Trophoblast cell (in vitro differentiated cells and primary cell): Measurements from ENCODE around the gene MAP3K1.

ENCODE experiments used
- DNase-seq, 2 donors: peaks; one replicate each; pipeline ENCODE4 v3.0.0-alpha.2; 2016
- H2AFZ ChIP-seq: 2 replicates; pipeline ENCODE4 v1.6.1; 2013; ENCODE audit warnings: low read length, moderate library complexity, mild to moderate bottlenecking; ENCODE audit not compliant: insufficient read depth, poor library complexity
- H2AK5ac ChIP-seq: 2 replicates; pipeline ENCODE4 v1.6.1; 2013; ENCODE audit warnings: mild to moderate bottlenecking, low read length
- H2BK120ac ChIP-seq: 2 replicates; pipeline ENCODE4 v1.6.1; 2013; ENCODE audit warnings: low read length, mild to moderate bottlenecking, moderate library complexity; ENCODE audit not compliant: insufficient read depth, poor library complexity
- H2BK12ac ChIP-seq: 2 replicates; pipeline ENCODE4 v1.6.1; 2013; ENCODE audit warnings: mild to moderate bottlenecking, low read length, moderate library complexity
- H2BK5ac ChIP-seq: 2 replicates; pipeline ENCODE4 v1.6.1; 2013; ENCODE audit warnings: low read length, low read depth, moderate library complexity, mild to moderate bottlenecking; ENCODE audit not compliant: poor library complexity
- H3K14ac ChIP-seq: 2 replicates; pipeline ENCODE4 v1.6.1; 2013; ENCODE audit warnings: mild to moderate bottlenecking, low read length
- H3K18ac ChIP-seq: 2 replicates; pipeline ENCODE4 v1.6.1; 2013; ENCODE audit warnings: mild to moderate bottlenecking, low read length
- H3K23ac ChIP-seq: 2 replicates; pipeline ENCODE4 v1.6.1; 2013; ENCODE audit warnings: low read length
- H3K27ac ChIP-seq: 2 replicates; pipeline ENCODE4 v1.5.1; 2013; ENCODE audit warnings: low read depth, mild to moderate bottlenecking, inconsistent platforms, low read length, moderate library complexity
- H3K27me3 ChIP-seq: 2 replicates; pipeline ENCODE4 v1.6.1; 2013; ENCODE audit warnings: inconsistent platforms, mild to moderate bottlenecking, low read length, moderate library complexity; ENCODE audit not compliant: insufficient read depth
- H3K36me3 ChIP-seq, 2 experiments: 1 replicate in 1 of 2; 2 replicates in 1 of 2; pipeline ENCODE4 v1.6.1; 2013; ENCODE audit warnings: low read length in 2 of 2, mild to moderate bottlenecking in 2 of 2, moderate library complexity in 1 of 2; ENCODE audit not compliant: insufficient read depth in 2 of 2, control insufficient read depth in 1 of 2
- H3K4ac ChIP-seq: 2 replicates; pipeline ENCODE4 v1.6.1; 2013; ENCODE audit warnings: low read depth, mild to moderate bottlenecking, low read length, moderate library complexity
- H3K4me1 ChIP-seq, 2 experiments: 1 replicate in 1 of 2; 2 replicates in 1 of 2; pipeline ENCODE4 v1.6.1; 2013; ENCODE audit warnings: low read length in 2 of 2, mild to moderate bottlenecking in 2 of 2, moderate library complexity in 1 of 2; ENCODE audit not compliant: insufficient read depth in 2 of 2, control insufficient read depth in 1 of 2
- H3K4me2 ChIP-seq: 2 replicates; pipeline ENCODE4 v1.6.1; 2013; ENCODE audit warnings: inconsistent platforms, mild to moderate bottlenecking, low read length, moderate library complexity
- H3K4me3 ChIP-seq: 2 replicates; pipeline ENCODE4 v1.5.1; 2013; ENCODE audit warnings: mild to moderate bottlenecking, low read depth, low read length, inconsistent platforms
- H3K79me1 ChIP-seq: one replicate; pipeline ENCODE4 v1.6.1; 2013; ENCODE audit warnings: low read length
- H3K79me2 ChIP-seq: 2 replicates; pipeline ENCODE4 v1.6.1; 2013; ENCODE audit warnings: low read length, mild to moderate bottlenecking; ENCODE audit not compliant: control insufficient read depth, insufficient read depth, poor library complexity
- H3K9ac ChIP-seq: 2 replicates; pipeline ENCODE4 v1.6.1; 2013; ENCODE audit warnings: mild to moderate bottlenecking, low read length
- H3K9me3 ChIP-seq: 2 replicates; pipeline ENCODE4 v1.6.1; 2013; ENCODE audit warnings: low read depth, mild to moderate bottlenecking, control low read depth, inconsistent platforms, low read length; ENCODE audit not compliant: insufficient read depth
- H4K12ac ChIP-seq: 2 replicates; pipeline ENCODE4 v1.6.1; 2013; ENCODE audit warnings: low read depth, mild to moderate bottlenecking, low read length, moderate library complexity
- H4K8ac ChIP-seq: 2 replicates; pipeline ENCODE4 v1.6.1; 2013; ENCODE audit warnings: low read depth, mild to moderate bottlenecking, low read length, moderate library complexity
- H4K91ac ChIP-seq: one replicate; pipeline ENCODE4 v1.6.1; 2013; ENCODE audit warnings: low read depth, mild to moderate bottlenecking, low read length, moderate library complexity
- WGBS: extraction: QIAGEN DNeasy Blood & Tissue Kit; methylation state at CpG from one replicate; pipeline ENCODE4 v1.1.7; 2013; ENCODE audit warnings: missing lambda C conversion rate; ENCODE audit not compliant: insufficient read length, insufficient coverage; ENCODE audit errors: extremely low coverage; 5-methylcytosine and 5-hydroxymethylcytosine counted together

MAP3K1 gene

DNA sequence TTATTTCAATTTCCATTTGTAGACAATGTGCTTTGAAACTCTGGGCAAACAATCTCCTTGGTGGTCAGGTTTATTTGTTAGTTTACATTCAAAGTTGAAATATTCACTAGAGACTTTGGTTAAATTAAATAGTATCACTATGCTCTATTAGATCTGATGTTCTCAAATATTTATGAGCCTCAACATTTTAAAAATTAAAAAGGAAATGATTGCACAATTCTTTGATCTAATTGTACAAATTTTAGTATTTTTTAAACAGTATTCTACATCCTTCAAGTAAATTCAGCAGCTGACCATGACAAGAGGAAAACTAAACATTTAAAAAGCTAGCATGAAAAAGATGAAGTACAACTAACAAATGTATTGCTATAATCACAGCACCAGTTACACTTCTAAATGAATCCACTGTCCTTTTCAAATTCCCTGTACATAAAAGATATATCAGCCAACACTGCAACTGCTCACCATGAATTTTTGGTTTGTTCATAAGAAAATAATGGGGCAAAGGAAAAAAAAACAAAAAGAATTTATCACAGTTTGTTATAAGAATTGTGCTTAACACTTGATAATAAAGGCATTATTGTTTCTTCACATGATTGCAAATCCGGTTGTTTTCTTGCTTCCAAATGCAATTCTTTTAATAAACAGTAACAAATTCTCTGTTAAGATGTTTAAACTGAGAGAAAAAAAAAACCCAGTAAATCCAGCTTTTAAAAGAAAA is 104.8 kb downstream of the MAP3K1 start:
- H3K79me1 ChIP-seq, result no peaks in the 10 kb centered on the region
- no peaks in the 10 kb centered on the region for H3K27me3 ChIP-seq
- H4K8ac ChIP-seq, result no peak overlapping the region
- no peak overlapping the region for H2BK12ac ChIP-seq
- H3K23ac ChIP-seq, result no peak overlapping the region
- no peak overlapping the region for H3K4me3 ChIP-seq
- H2AFZ ChIP-seq, result no peak overlapping the region
- H2AK5ac ChIP-seq, result no peak overlapping the region
- H3K4me2 ChIP-seq, result no peak overlapping the region
- H3K27ac ChIP-seq, result no peak overlapping the region
- H3K18ac ChIP-seq, result no peak overlapping the region
- no peaks in the 10 kb centered on the region for H3K79me2 ChIP-seq
- H4K91ac ChIP-seq, result no peak overlapping the region
- no peak overlapping the region for H2BK5ac ChIP-seq
- H3K36me3 ChIP-seq, result peaks cover 6 to 21% of the 10 kb centered on the region in 2 experiments
- DNase-seq, result no peak
- WGBS, result no CpG with 5 or more reads among the region's 1 CpG
- no peak overlapping the region for H3K9ac ChIP-seq
- H3K4ac ChIP-seq, result no peak overlapping the region
- no peak overlapping the region for H3K14ac ChIP-seq
- H4K12ac ChIP-seq, result no peak overlapping the region
- no peaks in the 10 kb centered on the region for H3K4me1 ChIP-seq
- H2BK120ac ChIP-seq, result no peak overlapping the region
- H3K9me3 ChIP-seq, result peaks cover 2% of the 10 kb centered on the region

DNA sequence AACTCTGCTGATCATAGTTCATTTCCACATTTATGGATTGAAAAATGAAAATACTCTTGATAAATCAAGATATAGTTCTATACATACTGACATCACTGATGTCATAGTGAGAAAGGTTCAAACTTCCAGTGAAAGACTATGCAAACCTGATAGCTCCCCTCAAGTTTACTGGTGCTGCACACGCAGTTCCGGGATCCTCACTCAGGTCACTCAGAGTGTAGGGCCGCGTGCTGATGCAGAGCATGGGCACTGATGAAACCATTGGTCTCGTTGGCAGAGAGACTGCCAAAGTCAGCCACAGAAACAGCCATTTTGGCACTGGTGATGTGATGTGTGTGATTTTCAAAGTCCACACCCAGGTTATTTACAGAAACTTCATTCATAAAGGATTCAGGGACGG is 107.6 kb downstream of the MAP3K1 start:
- WGBS, result no CpG with 5 or more reads among the region's 6 CpGs

DNA sequence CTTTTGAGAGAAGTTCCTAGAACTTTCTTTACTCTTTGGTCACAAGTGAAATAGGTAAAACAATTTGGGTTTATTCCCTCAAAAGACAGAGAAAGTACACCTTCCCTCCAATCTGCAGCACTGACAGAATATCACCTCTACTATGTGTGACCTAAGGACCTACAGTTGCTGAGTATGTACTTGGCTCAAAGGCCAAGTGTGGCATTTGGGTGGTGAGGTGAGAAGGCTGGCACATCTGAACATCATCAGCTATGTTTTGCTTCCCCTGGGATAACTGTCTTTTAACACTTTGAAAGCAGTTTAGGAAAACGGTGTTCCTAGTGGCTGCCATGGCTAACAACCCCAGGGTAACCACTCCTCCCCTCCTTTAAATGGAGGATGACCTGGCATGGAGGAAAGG is 119.0 kb downstream of the MAP3K1 start:
- no peak overlapping the region for H4K12ac ChIP-seq

More for the DNA sequence above, 107.6 kb downstream of the MAP3K1 start:
- Histone ChIP-seq H3K4me2 (no peak overlapping the region), H2AK5ac (no peak overlapping the region), H4K12ac (no peak overlapping the region), H3K79me1 (no peaks in the 10 kb centered on the region), H2BK5ac (no peak overlapping the region), H2BK12ac (no peak overlapping the region), H3K18ac (no peak overlapping the region), H4K91ac (no peak overlapping the region), H3K79me2 (no peaks in the 10 kb centered on the region), H2AFZ (no peak overlapping the region), H3K27me3 (no peaks in the 10 kb centered on the region), H3K9ac (no peak overlapping the region), H4K8ac (no peak overlapping the region), H3K9me3 (peaks cover 2% of the 10 kb centered on the region), H3K4ac (no peak overlapping the region), H3K14ac (no peak overlapping the region), H3K36me3 (peaks cover 6 to 21% of the 10 kb centered on the region in 2 experiments), H3K4me1 (no peaks in the 10 kb centered on the region), H3K4me3 (no peak overlapping the region), H3K27ac (no peak overlapping the region), H2BK120ac (no peak overlapping the region), H3K23ac (no peak overlapping the region)
- DNase-seq, result no peak

DNA sequence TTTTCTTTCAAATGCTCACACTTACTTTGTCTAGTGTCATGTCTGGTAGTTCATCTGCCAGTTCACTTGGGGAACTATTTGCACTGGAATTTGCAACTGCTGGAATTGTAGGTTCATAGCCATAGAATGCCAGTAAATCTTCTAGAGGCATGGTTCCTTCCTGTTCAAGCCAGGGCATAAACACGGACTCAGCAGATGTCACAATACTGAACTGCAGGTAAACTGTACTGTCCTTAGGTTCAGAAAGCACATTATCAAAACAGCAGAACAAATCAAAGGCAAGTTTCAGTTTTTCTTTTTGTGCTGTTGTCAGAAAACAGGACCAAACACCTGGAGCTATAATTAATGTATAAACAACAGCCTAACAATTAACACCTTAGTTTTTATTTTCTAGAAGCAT is 123.5 kb downstream of the MAP3K1 start:
- H4K8ac ChIP-seq, result no peak overlapping the region
- no peak overlapping the region for H3K18ac ChIP-seq
- no peak overlapping the region for H3K14ac ChIP-seq
- H2BK120ac ChIP-seq, result no peak overlapping the region
- H3K9ac ChIP-seq, result no peak overlapping the region
- no peak overlapping the region for H3K4ac ChIP-seq
- H3K4me3 ChIP-seq, result no peak overlapping the region
- H3K4me2 ChIP-seq, result no peak overlapping the region
- no CpG with 5 or more reads among the region's 1 CpG for WGBS
- no peak overlapping the region for H2AFZ ChIP-seq
- no peaks in the 10 kb centered on the region for H3K9me3 ChIP-seq
- H3K36me3 ChIP-seq, result peaks cover 11 to 40% of the 10 kb centered on the region in 2 experiments
- no peak overlapping the region for H2BK12ac ChIP-seq
- no peak overlapping the region for H3K23ac ChIP-seq
- no peak overlapping the region for H2BK5ac ChIP-seq
- no peak overlapping the region for H4K12ac ChIP-seq
- H3K27ac ChIP-seq, result no peak overlapping the region
- no peaks in the 10 kb centered on the region for H3K79me2 ChIP-seq
- H4K91ac ChIP-seq, result no peak overlapping the region
- no peaks in the 10 kb centered on the region for H3K79me1 ChIP-seq
- no peaks in the 10 kb centered on the region for H3K4me1 ChIP-seq
- H2AK5ac ChIP-seq, result no peak overlapping the region
- DNase-seq, result no peak
- no peaks in the 10 kb centered on the region for H3K27me3 ChIP-seq

More for the DNA sequence above, 119.0 kb downstream of the MAP3K1 start:
- no peak overlapping the region for H2AK5ac ChIP-seq
- H3K18ac ChIP-seq, result no peak overlapping the region
- no peak overlapping the region for H3K4me2 ChIP-seq
- peaks cover 12 to 27% of the 10 kb centered on the region in 2 experiments for H3K36me3 ChIP-seq
- H2BK120ac ChIP-seq, result no peak overlapping the region
- no peak overlapping the region for H2BK12ac ChIP-seq
- H3K79me2 ChIP-seq, result no peaks in the 10 kb centered on the region
- H3K9ac ChIP-seq, result no peak overlapping the region
- H3K9me3 ChIP-seq, result no peaks in the 10 kb centered on the region
- no peak overlapping the region for H3K4me3 ChIP-seq
- H3K27ac ChIP-seq, result no peak overlapping the region
- H3K4ac ChIP-seq, result no peak overlapping the region
- no peaks in the 10 kb centered on the region for H3K79me1 ChIP-seq
- no peak overlapping the region for H2AFZ ChIP-seq
- no CpG with 5 or more reads among the region's 1 CpG for WGBS
- H2BK5ac ChIP-seq, result no peak overlapping the region
- no peak for DNase-seq
- no peaks in the 10 kb centered on the region for H3K27me3 ChIP-seq
- H3K14ac ChIP-seq, result no peak overlapping the region
- H3K4me1 ChIP-seq, result no peaks in the 10 kb centered on the region
- H4K91ac ChIP-seq, result no peak overlapping the region
- H3K23ac ChIP-seq, result no peak overlapping the region
- H4K8ac ChIP-seq, result no peak overlapping the region
